SH-SY5Y (cell line): ENCODE data around the gene AFF2.

Experiments used
- GATA2 ChIP-seq: IDR thresholded peaks from 2 replicates; pipeline ENCODE4 v1.6.1; 2011; ENCODE audit warnings: mild to moderate bottlenecking, low read depth, low read length
- GATA3 ChIP-seq: IDR thresholded peaks from 2 replicates; pipeline ENCODE4 v1.6.1; 2011; ENCODE audit warnings: low read depth, mild to moderate bottlenecking, low read length, moderate library complexity

DNA sequence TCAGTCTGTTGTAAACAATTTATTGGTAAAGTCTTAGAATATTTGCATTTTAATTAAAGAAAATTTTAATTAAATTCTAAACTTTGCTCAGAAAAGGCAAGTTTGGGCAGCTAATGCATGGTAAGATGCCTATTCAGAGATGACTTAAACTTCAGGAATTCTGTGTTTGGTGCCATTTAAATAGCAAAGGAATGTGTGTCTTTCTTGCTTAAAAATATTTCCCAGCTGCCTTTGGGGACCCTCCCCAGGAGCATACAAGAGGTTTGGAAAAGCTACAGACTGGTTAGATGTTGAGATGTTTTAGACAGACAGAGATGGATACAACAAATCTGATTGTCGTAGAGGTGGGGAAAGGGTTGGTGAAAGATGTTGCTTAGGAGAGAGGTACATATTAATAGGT lies 36.5 kb downstream of the AFF2 start:
- TF ChIP-seq GATA2, result no peak
- no peak for TF ChIP-seq GATA3
